HepG2 (cell line): ENCODE results near the gene LCLAT1. TPM values are rescaled to one million over a fixed set of nuclear protein-coding genes. Genes with fewer than 3 reads are reported as not detected.

Experiments
- ATAC-seq: fragments of 200-7000 bp; cut with Tn5 transposase; 3 replicates; pipeline ENCODE4 v1.9.1; 2020; ENCODE audit warnings: mild to moderate bottlenecking, moderate library complexity
- BruUV-seq: library from RNA; stranded (reverse); fragments of 400-500 nt; replicated peaks from 2 replicates; lab custom pipeline; 2021; lab: Mats Ljungman, UMichigan
- CTCF ChIA-PET: fragments of 300-600 bp; formaldehyde crosslinking; extraction: SDS; loops from one replicate; lab custom pipeline; 2021; ENCODE audit warnings: low total read pairs, inconsistent platforms, low intra/inter-chr PET ratio; lab: Yijun Ruan, JAX
- POLR2A ChIA-PET: fragments of 350-600 bp; sonication (Branson Sonifier 250); formaldehyde crosslinking; loops from one replicate; lab custom pipeline; 2020; ENCODE audit warnings: antibody characterized with exemption, inconsistent platforms; lab: Yijun Ruan, JAX
- DNase-seq: peaks from one replicate; pipeline ENCODE4 v3.0.0-alpha.2; 2015; ENCODE audit warnings: low spot score
- FAIRE-seq: peaks from 3 replicates; lab custom pipeline; 2011; peaks lifted over from hg19 to GRCh38; lab: Jason Lieb, UNC
- H2AFZ ChIP-seq: one replicate; pipeline ENCODE4 v1.6.1; 2011; ENCODE audit warnings: low read length, inconsistent platforms
- H3K27ac ChIP-seq: fragments of 300-600 bp; 3 replicates; pipeline ENCODE4 v1.8.0; 2011; ENCODE audit warnings: mixed run types, mild to moderate bottlenecking, mixed read lengths, low read length, inconsistent platforms; ENCODE audit not compliant: insufficient read depth; ENCODE audit errors: extremely low read length
- H3K27me3 ChIP-seq, 2 experiments: fragments of 200-600 bp in 1 of 2; 2 replicates in 1 of 2; 3 replicates in 1 of 2; pipeline versions ENCODE4 v1.6.0 to v1.8.0; 2011; ENCODE audit warnings: low read length in 2 of 2, mild to moderate bottlenecking in 2 of 2, moderate library complexity in 2 of 2, inconsistent platforms in 1 of 2; ENCODE audit not compliant: insufficient read depth in 2 of 2, control insufficient read depth in 1 of 2
- H3K36me3 ChIP-seq, 2 experiments: fragments of 200-600 bp in 1 of 2; replicated peaks in 1 of 2; 2 replicates in 1 of 2; 3 replicates in 1 of 2; pipeline versions ENCODE4 v1.5.1 to v1.8.0; 2011; ENCODE audit warnings: low read length in 2 of 2, inconsistent platforms in 1 of 2; ENCODE audit not compliant: insufficient read depth in 2 of 2, control insufficient read depth in 1 of 2
- H3K4me1 ChIP-seq: 2 replicates; pipeline ENCODE4 v1.5.1; 2012; ENCODE audit warnings: low read length, inconsistent platforms; ENCODE audit not compliant: insufficient read depth
- H3K4me2 ChIP-seq: 2 replicates; pipeline ENCODE4 v1.6.0; 2011; ENCODE audit warnings: low read depth, low read length, inconsistent platforms
- H3K4me3 ChIP-seq, 3 experiments: fragments of 200-600 bp in 1 of 3; sonication (generic), shearing (Covaris generic) in 1 of 3; replicated peaks in 1 of 3; 2 replicates each; pipeline ENCODE4 v1.5.1; 2011 to 2016; ENCODE audit warnings: low read length in 3 of 3, inconsistent platforms in 2 of 3, low read depth in 2 of 3, mild to moderate bottlenecking in 2 of 3, control low read depth in 1 of 3, mixed read lengths in 1 of 3; ENCODE audit not compliant: insufficient read depth in 1 of 3
- H3K79me2 ChIP-seq: one replicate; pipeline ENCODE4 v1.6.1; 2011; ENCODE audit warnings: low read length, inconsistent platforms; ENCODE audit not compliant: insufficient read depth
- H3K9ac ChIP-seq: 2 replicates; pipeline ENCODE4 v1.6.0; 2011; ENCODE audit warnings: mild to moderate bottlenecking, low read depth, low read length, inconsistent platforms; ENCODE audit not compliant: insufficient read depth
- H3K9me3 ChIP-seq: 2 replicates; pipeline ENCODE4 v1.5.1; 2012; ENCODE audit warnings: mild to moderate bottlenecking, low read length
- H4K20me1 ChIP-seq: 2 replicates; pipeline ENCODE4 v1.6.0; 2011; ENCODE audit warnings: inconsistent platforms, mild to moderate bottlenecking, low read length, moderate library complexity; ENCODE audit not compliant: insufficient read depth
- KMT2A ChIP-seq: sonication (generic); formaldehyde crosslinking; IDR thresholded peaks from 2 replicates; pipeline ENCODE4 v1.4.0; 2020; ENCODE audit warnings: missing genetic modification reagents
- MEF2D ChIP-seq: sonication (generic); formaldehyde crosslinking; IDR thresholded peaks from 2 replicates; pipeline ENCODE4 v1.5.1; 2020; ENCODE audit warnings: mild to moderate bottlenecking, missing genetic modification reagents
- NFE2L2 ChIP-seq: fragments of 150-350 bp; IDR thresholded peaks from 2 replicates; pipeline ENCODE4 v1.6.1; 2014; ENCODE audit warnings: low read length
- NFYC ChIP-seq: IDR thresholded peaks from 2 replicates; pipeline ENCODE4 v1.6.1; 2016; ENCODE audit warnings: missing genetic modification reagents, missing compliant biosample characterization
- TIGD3 ChIP-seq: sonication (generic); formaldehyde crosslinking; IDR thresholded peaks from 2 replicates; pipeline ENCODE4 v1.5.1; 2020; ENCODE audit warnings: mild to moderate bottlenecking, missing genetic modification reagents, borderline replicate concordance
- TOE1 ChIP-seq: sonication (generic); formaldehyde crosslinking; IDR thresholded peaks from 2 replicates; pipeline ENCODE4 v1.4.0; 2020; ENCODE audit warnings: mild to moderate bottlenecking, missing genetic modification reagents
- ZFAT ChIP-seq: sonication (generic); formaldehyde crosslinking; conservative IDR thresholded peaks from 2 replicates; pipeline ENCODE4 v1.8.1; 2023; ENCODE audit warnings: missing genetic modification reagents, inconsistent platforms
- ZNF407 ChIP-seq: sonication (generic); formaldehyde crosslinking; IDR thresholded peaks from one replicate; pipeline ENCODE4 v1.5.1; 2020; ENCODE audit warnings: mild to moderate bottlenecking, missing genetic modification reagents; ENCODE audit errors: not compliant biosample characterization
- ZNF431 ChIP-seq: sonication (generic); formaldehyde crosslinking; IDR thresholded peaks from 2 replicates; pipeline ENCODE4 v1.9.0; 2022; ENCODE audit warnings: missing genetic modification reagents, low read depth, mild to moderate bottlenecking, borderline replicate concordance
- WGBS: methylation state at CpG from one replicate; pipeline ENCODE4 v1.1.6; 2017; ENCODE audit warnings: low lambda C conversion rate; 5-methylcytosine and 5-hydroxymethylcytosine counted together
- in situ Hi-C: cut with HindIII; loops from 2 replicates; pipeline ENCODE4 v1.10.0; 2017; ENCODE audit warnings: low pct_unique_long_range_greater_than_20kb; ENCODE audit not compliant: extremely low pct_ligation_motif_present
- intact Hi-C: fragments of 100-400 bp; cut with micrococcal nuclease; formaldehyde crosslinking; loops from one replicate; pipeline ENCODE4 v1.10.0; 2022; ENCODE audit not compliant: unreplicated experiment
- polyA plus RNA-seq, 8 experiments: library from polyadenylated mRNA; depleted of rRNA in 3 of 8; stranded (reverse) in 7 of 8; unstranded in 1 of 8; fragments of >200 nt; fragmentation: Illumina TruSeq in 4 of 8; extraction: Trizol in 4 of 8; gene quantifications; 2 replicates each; pipeline versions ENCODE4 v1.2.1 to v1.2.3, GENCODE V29; 2011 to 2016; ENCODE audit warnings: low read depth in 4 of 8, missing spikeins in 1 of 8, mixed read lengths in 1 of 8; ENCODE audit not compliant: insufficient read depth in 1 of 8
- total RNA-seq, 5 experiments: library from RNA; depleted of rRNA; stranded (reverse); fragments of >200 nt; fragmentation: Illumina TruSeq; extraction: Trizol; gene quantifications; 2 replicates each; pipeline ENCODE4 v1.2.3, GENCODE V29; 2016; ENCODE audit warnings: low read depth in 1 of 5
- TF ChIP-seq, protein P1 (sequence below): sonication (generic); formaldehyde crosslinking; IDR thresholded peaks from 2 replicates; pipeline ENCODE4 v1.4.0; 2020; ENCODE audit warnings: mild to moderate bottlenecking, missing genetic modification reagents
- TF ChIP-seq, protein P2 (sequence below): sonication (generic); formaldehyde crosslinking; IDR thresholded peaks from 2 replicates; pipeline ENCODE4 v1.4.0; 2020; ENCODE audit warnings: missing genetic modification reagents

LCLAT1 gene
- total and polyA plus RNA-seq, 2 of the 13 experiments (the other 11 are each of a cell fraction or from before 2014, with no cell fraction given), result 18.0 to 28.0 TPM

DNA sequence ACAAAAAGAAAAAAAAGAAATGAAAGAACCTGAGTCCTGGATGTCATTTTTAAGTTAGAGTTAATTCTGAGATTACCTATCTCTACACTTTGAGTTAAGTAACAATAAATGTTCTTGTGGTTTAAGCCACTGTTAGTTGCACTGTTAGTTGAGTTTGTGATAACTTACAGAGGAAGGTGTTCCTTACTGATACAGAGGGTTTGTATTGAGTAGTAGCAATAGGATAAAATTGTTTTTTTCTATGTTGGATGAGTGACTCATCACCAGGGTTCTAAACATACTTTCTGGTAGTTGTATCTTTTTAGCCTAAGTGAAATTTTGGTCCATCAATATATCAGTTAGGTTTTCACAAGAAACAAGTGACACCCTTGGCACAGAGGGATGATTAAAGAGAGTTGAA, 4.0 kb upstream of the LCLAT1 start (continued):
- TF ChIP-seq ZNF407 (no peak), KMT2A (no peak)
- TF ChIP-seq, protein P1, sequence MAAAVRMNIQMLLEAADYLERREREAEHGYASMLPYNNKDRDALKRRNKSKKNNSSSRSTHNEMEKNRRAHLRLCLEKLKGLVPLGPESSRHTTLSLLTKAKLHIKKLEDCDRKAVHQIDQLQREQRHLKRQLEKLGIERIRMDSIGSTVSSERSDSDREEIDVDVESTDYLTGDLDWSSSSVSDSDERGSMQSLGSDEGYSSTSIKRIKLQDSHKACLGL (CRISPR knock-in tag), result no peak
- TF ChIP-seq, all 625 proteins: peak for 0

DNA sequence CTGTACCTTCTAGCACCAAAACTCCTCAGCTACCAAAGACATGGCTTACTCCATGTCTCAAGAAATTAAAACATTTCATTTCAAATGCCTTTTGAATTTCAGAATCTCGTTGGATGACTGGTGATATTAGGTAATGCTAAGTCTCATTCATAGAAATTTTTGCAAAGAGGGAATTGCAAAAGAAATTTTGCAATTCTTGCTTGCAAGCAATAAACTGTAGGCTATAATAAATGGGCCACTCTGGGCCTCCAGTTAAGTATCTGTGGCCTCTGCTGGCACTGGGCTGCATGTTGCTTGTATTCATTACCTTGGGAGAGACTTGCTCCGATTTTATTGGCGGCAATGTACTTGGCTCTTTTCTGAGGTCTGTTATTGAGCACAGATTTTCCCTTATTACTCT, 2.8 kb upstream of the LCLAT1 start:
- intact Hi-C loops (loop anchor here (5.0 kb wide), 1 partner anchor 263 kb away; no protein-coding TSS in a partner anchor), in situ Hi-C loops (loop anchor here (10.0 kb wide), 1 partner anchor 261 kb away; no protein-coding TSS in a partner anchor)
- POLR2A ChIA-PET, result no interaction called here
- Histone ChIP-seq H3K9ac (no peak overlapping the region), H3K27me3 (no peaks in the 10 kb centered on the region; a peak in 1 of 5 replicates), H3K36me3 (no peaks in the 10 kb centered on the region), H3K27ac (no peak overlapping the region), H4K20me1 (no peaks in the 10 kb centered on the region), H3K4me2 (no peak overlapping the region), H2AFZ (no peak overlapping the region), H3K79me2 (peaks cover 22% of the 10 kb centered on the region), H3K4me1 (peaks cover 36% of the 10 kb centered on the region), H3K4me3 (no peak overlapping the region), H3K9me3 (no peaks in the 10 kb centered on the region)
- no peak for FAIRE-seq
- no peak for DNase-seq
- no TSS peak for BruUV-seq
- ATAC-seq, result no peak
- WGBS, result 61% methylated on average over 3 of the region's 3 CpGs
- CTCF ChIA-PET, result no interaction called here
- no peak for TF ChIP-seq NFE2L2
- TF ChIP-seq NFYC, result no peak
- no peak for TF ChIP-seq ZFAT
- TF ChIP-seq, protein P2, sequence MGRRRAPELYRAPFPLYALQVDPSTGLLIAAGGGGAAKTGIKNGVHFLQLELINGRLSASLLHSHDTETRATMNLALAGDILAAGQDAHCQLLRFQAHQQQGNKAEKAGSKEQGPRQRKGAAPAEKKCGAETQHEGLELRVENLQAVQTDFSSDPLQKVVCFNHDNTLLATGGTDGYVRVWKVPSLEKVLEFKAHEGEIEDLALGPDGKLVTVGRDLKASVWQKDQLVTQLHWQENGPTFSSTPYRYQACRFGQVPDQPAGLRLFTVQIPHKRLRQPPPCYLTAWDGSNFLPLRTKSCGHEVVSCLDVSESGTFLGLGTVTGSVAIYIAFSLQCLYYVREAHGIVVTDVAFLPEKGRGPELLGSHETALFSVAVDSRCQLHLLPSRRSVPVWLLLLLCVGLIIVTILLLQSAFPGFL (CRISPR knock-in tag), result no peak
- no peak for TF ChIP-seq TIGD3 (CRISPR knock-in tag)
- no peak for TF ChIP-seq TOE1 (CRISPR knock-in tag)
- TF ChIP-seq ZNF431 (CRISPR knock-in tag), result no peak
- no peak for TF ChIP-seq MEF2D (CRISPR knock-in tag)
